Limb (tissue), 2 donors: ENCODE measurements around the gene FAM83F.
"Not testable (repeated sequence)": the region's sequence is repeated elsewhere in the genome, so short reads cannot be mapped to it uniquely, and the experiment has no call there.

ENCODE experiments used
- DNase-seq, 2 donors: peaks; one replicate each; pipeline ENCODE4 v3.0.0-alpha.2; 2016; ENCODE audit errors: extremely low spot score in 2 of 2

The FAM83F gene

DNA sequence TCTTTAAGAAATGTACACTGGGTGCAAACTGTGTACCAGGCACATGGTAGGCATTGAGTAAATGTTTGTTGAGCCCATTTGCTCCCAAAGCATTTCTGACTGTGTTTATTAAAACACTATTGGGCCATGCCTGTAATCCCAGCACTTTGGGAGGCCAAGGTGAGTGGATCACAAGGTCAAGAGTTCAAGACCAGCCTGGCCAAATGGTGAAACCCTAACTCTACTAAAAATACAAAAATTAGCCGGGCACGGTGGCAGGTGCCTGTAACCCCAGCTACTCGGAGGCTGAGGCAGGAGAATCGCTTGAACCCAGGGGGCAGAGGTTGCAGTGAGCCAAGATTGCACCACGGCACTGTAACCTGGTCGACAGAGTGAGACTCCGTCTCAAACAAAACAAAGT is 1.9 kb upstream of the FAM83F start:
- DNase-seq: not testable (repeated sequence)

DNA sequence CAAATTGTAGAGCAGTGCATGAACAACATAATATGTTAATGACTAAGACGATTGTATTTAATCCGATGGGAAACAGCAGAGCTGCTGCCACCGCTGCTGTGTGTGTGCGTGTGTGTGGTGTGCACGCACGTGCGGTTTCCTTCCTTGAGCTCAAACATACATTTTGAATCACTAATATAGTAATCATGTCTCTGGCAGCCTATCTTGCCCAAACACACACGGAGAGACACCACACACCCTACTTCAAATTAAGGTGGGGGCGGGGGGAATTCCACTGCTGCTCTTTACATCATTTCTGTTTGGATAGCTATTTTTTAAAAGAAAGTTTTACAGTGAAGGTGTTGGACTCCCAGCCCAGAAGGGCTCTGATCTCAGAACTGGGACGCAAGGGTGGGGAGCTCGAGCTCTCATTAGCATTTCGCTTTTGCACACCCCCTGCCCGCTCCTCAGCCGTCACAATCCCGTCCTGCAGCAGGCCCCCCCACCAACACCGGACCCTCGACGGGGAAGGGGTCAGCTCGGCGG is 651 bp upstream of the FAM83F start:
- DNase-seq: no peak

DNA sequence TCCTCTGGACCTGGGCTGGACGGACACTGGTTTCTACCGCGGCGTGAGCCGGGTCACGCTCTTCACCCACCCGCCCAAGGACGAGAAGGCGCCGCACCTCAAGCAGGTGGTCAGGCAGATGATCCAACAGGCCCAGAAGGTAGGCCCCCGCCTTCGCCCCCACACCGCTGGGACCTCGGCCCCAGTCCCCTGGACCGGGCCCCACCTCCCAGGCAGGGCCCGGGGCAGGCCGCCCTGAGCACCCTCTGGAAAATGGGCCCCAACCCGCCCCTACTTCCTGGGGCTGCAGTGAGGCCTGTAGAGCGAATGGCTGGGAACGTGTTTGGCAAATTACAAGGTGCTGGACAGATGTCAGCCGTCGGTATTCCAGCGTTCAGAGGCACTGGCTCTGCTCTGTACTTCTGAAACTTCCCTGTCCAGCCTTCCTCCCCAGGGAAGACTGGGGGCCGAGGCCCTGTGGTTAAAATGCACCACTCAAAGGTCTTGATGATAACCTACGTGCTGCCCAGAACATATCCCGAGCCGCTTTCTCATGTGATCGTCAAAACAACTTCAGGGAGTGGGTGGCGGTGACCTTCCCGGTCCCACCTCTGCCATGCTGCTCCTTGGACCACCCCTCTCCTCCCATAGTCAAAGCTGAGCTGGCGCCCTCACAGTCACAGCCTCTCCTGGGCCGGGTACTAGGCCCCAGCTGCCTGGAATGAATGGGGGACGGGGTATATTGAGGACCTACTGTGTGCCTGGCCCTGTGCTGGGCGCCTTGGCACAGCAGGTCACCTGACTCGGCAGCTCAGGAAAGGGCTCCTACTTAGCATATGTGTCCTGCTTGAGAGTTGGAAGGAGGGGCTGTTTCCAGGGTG is 869 bp downstream of the FAM83F start:
- DNase-seq: no peak

DNA sequence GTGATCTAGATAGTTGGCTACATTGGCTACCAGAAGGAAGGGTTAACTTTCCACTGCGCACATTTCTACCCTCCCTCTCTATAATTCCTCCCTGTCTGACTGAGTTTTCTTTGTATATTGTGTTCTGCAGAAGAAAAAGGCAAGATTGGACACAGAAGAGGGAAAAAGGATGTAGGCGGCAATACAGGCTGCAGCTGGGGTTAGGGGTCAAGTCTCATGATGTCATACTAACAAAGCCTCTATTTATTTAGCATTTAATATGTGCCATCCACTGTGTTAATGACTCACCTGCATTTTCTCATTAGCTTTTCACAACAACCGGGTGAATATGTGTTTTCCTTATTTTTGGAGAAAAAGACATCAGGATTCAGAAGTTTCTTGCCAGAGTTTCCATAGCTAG is 2.0 kb downstream of the FAM83F start:
- no peak for DNase-seq

DNA sequence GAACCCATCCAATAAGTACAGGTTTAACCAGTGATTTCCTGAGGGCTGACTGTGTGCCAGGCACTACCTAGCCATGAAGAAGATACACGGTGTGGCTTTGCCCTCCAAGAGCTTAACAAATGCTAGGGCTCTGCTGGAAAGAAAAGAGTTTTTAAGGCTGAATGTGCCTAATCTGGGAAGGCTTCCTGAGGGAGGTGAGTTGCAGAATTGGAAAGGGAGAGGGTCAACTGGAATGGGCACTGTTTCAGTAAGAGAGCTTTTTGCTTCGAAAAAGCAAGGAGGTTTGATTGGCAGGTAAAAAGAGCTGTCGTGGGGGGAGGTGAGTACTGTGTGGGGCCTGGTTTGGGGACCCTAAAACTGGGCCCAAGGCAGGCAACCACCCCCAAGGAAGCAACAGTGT is 2.7 kb downstream of the FAM83F start:
- no peak for DNase-seq

DNA sequence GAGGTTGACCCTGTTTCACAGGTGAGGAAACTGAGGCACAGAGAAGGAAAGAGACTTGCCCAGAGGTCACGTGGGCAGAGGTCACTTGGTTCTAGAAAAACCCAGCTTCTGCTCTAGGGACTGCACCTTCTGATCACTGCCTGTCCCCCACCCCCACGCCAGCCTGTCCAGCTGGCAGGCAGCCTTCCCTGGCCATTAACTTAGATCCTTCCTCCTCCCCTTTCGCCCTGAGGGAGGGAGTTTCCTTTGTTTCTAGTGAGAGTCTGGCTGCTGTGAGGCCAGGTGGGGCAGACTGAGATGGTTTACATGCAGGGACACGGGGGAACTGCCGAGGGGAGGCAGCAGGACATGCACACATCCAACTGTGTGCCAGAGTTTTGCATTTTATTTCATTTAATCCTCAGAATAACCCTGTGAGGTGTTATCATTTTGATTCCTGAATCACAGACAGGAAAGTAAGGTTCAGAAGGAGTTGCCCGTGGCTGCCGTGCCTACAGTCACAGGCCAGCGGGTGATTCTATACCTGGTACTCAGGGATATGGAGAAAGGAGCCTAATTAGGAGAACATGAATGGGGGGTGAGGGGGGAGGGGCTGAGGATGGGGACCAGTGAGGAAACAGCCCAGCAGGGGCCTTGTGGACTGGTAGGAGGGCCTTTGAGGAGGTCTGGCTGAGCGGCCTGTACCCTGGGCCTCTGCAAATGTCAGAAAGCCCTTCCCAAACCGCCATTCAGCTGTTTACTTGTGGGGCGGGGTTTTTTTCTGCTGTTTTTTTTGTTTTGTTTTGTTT is 3.4 kb downstream of the FAM83F start:
- no peak for DNase-seq

DNA sequence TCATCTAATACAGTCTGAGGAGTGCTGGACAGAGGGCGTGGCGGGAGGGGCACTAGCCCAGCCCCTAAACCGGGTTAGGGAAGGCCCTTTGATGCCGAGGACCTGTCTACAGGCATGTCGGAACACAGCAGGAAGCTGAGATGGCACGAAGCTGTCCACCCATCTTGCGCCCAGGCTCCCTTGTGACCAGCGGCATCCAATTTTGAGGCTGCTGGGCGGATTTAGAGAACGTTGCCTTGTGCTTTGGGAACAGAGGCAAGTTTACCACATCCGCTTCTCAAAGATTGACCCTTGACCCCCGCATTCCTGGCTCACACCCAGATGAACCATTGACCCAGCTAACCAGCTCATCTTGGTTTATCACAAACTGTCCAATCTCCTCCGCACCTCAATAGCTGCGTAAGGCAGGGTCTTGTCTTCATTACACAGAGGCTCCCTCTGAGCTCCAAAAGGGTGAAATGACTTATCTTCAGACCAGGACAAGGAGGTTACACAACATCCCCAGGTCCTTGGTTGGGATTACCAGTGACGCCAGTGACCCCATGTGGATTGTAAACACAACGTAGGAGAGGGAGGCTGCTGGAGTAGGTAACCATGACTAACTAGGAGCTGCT is 4.5 kb downstream of the FAM83F start:
- no peak for DNase-seq

DNA sequence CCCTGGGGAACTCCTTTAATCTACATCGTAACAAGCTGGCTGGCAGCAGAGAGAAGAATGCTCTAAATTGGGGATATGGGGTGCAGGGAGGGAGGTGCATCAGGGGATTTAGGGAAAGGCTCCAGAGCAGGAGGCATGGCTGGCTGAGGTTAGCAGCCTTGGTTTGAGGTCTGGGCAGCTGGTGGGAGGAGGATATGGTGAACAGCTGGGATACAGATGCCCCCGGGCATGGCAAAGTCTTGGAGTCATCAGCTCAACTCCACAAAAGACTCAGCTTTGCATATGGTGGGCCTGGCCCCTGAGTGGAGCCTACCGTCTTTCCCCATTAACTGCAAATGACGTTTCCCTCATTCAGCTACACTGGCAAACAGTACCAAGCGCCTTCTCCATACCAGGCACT is 5.4 kb downstream of the FAM83F start:
- no peak for DNase-seq

DNA sequence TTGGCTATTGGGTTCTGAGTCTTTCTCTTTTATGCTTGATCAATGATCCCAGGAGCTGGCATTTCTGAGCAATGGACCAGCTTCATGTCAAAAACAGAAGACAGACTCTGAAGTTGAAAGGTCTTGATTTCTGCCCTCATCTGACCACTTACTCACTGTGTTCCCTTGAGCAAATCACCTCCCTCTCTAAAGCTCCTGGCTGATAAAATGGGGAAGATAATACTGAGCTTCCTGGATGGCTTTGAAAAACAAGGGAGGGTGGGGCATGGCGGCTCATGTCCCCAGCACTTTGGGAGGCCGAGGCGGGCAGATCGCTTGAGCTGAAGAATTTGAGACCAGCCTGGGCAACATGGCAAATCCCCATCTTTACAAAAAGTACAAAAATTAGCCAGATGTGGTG is 6.4 kb downstream of the FAM83F start:
- DNase-seq: no peak

DNA sequence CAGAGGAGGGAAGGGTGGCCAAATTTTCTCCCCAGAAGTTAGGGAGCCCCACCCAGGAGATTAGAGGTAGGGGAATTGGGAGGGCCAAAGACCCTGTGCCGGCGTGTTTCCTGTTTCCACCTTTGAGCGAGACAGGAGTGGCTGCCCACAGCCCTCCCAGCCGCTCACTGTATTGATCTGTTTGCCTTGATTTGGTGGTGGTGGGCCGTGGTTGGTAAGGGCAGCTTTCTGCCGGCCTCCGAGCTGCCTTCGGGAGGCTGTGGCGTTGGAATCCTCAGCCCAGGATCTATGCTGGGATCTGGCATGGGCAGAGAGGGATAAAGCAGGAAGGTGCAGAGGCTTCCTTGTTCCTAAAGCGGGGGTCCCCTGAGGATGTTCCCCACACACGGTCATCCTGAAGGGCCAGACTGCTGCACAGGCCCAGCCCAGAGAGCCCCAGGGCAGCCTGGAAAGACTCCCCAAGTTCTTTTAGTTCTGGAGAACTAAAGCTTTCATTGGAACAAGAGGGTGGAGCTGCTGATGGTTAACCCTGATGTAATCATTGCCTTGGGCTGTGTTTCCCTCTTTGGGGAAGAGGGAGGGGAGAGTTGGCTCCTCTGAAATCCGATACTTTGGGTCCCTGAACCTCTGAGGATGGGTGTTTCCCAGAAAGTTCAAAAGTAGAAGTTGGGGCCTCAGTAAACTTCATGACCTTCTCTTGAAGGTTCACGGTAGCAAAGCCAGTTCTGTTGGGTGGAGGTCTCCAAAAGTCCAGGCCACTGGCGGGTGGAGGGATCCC is 7.2 kb downstream of the FAM83F start:
- no peak for DNase-seq

DNA sequence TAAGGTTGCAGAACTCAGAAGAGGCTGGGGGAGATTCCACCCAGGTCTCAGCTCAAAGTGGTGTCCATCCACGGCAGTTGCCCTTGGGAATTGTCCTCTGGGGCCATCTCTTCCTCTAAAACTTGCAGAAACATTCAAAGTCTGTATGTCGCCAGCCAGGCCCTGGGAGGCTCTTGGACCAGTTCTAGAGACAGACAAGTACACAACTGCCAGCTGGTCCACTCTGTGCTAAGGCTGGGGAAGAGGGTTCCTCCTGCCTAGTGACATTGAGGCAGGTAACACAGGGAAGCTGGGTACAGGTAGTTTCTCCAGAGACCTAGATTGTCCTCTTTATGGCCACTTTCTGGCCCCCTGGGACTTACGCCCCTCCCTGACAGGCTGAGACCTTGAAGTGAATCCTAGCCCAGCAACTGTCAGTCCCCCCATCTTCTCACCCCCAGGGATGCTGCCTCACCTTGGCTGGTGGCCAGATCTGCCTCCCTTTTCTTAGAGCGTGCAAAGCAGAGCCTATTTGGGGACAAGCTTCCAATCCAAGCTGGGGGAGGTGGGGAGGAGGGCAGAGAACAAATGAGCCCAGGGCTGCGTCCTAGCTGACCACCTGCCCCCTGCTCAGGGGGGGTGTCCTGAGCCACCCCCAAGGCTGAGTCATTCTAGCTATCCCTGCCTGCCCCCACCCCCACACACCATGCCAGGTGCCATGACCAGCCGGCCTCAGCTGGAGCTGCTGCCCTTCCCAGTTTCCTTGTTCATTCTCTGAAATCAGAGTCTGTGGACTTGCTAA is 8.4 kb downstream of the FAM83F start:
- DNase-seq: no peak

DNA sequence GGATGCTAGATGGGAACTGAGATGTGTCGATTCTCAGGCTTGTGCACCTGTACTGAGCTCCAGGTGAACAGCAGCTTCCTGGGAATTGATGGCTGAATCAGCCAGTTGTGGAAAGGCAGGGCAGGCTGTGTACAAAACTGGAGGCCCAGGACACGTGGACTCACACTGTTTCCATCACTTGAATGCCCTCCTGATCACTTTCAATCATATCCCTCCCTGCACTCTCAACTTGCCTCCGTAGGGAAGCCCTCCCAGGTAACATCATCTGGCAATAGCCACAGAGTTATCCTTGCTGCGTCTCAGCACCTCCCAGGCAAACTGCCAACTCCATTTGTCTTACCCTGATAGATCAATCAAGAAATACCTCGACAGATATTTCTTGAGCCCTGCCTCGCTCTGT is 10.1 kb downstream of the FAM83F start:
- no peak for DNase-seq

DNA sequence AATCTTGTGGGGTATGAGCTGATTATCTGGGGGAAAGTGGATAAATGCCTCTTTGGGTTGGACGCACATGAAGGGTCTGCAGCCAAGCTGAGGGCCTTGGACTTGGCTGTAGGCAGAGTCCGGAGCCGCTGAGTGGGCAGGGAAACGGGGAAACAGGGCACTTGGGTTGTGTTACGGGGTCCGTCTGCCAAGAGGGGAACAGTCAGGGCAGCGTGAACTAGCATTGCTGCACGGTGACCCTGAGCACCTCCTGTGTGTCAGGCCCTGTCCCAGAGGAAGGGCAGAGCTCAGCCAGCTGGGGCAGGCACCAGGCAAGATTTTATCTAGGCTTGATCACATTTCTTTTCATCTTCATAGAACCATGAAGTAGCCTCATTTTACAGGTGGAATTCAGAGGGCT is 11.9 kb downstream of the FAM83F start:
- DNase-seq: no peak

DNA sequence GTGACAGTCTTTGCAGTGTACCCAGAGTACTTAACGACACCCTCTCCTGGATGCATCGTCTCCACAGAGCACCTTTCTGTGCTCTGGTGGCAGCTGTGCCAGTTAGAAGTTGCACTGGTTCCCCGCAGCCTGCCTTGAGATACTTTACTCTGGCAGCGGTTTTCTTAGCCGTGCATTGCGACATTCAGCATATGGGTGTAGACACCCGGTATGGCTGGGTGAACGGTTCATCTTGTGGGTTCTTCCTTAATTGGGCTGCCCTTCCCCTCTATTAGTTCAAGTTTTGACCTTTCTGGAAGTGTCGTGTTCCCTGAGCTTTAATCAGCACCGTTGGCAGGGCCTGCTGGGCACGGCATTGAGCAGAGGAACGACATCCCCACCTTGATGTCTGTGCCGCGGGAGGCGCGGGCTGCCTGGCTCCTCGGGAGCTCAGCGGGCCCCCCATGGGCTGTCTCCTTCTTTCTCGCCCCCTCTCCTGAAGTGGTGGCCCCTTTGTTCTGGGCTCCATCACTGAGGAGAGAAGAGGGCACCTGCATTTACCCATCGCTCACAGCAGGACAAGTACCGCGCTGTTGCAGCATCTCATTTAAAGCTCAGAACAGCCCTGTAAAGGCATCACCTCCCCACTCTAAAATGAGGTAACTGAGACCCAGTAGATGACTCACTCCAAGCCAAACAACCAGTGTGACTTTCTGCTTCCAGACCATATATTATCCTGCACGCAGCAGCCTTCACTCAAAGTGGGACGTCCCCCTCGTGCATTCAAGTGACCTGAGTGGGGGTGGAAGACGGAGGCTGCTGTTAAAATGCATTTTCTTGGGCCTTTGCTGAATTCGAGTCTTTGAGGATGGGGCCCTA is 13.3 kb downstream of the FAM83F start:
- DNase-seq: no peak

DNA sequence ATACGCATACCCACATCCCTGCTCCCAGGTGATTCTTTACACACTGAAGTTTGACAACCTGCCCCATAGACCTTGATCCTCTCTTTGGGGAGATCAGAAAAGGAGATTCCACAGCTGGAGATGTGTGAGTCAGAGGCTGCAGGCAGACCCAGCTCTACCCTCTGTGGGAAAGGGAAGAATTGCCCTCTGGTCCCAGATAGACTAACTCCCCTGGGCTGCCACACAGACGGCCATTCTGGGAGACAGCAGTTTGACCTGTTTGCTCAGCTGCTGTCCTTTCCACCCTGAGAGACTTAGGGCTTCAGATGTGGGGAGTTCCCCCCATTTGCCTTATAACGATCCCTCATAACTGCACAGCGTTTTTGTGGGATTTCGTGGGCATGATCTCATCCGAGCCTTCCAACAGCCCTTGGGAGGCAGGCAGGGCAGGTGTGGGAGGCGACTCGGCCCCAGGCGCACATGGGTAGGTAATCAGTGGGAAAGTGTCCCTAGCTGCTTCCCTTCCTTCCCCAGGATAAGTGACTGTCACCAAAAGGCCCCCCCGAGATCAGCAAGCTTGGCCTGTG is 14.1 kb downstream of the FAM83F start:
- DNase-seq: no peak

DNA sequence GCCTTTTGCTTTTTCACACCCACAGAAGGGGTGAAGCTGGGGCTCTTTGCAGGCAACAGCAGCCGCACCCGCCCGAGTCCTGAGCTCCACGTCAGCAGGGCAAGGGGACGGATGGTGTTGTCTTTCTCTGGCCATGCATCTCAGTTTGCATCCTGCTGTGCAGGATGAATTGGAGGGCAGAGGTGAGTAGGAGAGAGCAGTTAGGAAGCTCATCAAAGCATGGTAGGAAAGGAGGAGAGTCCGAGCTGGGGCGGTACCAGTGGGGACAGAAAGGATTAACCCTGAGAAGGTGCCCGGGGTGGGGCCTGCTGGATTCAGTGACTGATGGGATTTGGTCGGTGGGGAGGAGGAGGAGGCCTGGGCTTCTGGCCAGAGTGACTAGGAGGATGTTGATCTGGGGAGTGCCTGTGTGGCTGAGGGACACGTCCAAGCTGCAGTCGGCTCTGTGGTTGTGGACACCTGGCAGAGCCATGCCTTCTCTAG is 14.6 kb downstream of the FAM83F start:
- DNase-seq: no peak

DNA sequence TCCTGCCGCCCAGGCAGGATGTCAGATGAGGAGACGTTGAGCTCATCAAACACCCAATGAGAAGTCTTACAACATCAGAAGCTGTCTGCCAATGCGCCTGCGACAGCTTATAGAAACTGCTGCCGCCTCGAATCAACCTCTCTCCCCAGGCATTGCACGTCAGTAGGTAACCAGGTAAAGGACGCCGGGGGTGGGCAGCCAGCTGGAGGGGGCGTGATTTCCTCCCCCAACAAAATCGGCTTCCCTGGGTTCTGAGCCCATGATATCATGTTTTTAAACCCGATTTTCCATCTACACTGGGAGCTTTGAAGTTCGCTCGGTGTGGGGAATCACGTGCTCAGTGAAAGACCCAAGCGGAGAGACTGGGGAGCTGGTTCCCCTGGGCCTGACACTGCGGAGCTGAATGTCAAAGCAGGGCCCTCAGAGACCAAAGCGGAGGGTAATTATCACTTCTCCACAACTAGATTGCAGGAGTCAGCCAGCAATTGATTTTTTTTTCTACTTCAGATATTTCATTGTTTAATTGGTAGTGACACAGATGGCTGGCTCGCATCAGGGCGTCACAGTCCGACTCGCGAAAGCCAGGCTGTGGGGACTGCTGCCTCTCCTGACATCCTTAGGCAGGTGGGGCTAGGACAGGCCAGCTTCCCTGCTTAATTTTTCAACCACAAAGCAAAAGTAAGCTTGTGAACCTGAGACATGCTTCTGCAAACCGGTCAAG is 15.4 kb downstream of the FAM83F start:
- no peak for DNase-seq

DNA sequence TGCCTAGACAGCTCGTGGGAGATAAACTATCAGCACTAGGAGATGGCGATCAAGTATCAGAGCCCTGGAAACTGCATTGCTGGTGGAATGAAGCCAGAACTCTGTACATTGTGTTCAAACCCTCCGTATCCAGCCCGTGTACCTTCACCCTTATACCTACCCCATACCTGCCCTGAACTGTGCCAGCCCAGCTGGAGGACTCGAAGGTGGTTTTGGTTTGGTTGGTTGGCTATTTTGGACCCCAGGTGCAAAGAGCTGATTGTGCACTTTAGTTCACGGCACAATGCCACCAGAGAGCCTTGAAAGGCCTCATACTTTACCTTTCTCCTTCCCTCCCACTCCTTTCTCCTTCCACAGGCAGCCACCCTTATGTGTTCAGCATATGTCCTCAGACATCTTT is 16.0 kb downstream of the FAM83F start:
- no peak for DNase-seq
